ENCODE measurements around the gene HSPA1L.
A peak's percentile ranks its signal among the peaks of the same experiment; 100 is the strongest.

HSPA1L gene

GRCh38 chr6:31780507-31781243 lies 34.4 kb downstream of the HSPA1L start:
- no peak for DNase-seq (ENCODE audit: low read depth)
- H3K4me3 ChIP-seq (ENCODE audit: control insufficient read depth, low read depth, low read length), result no peak overlapping the region
- no peak for TF ChIP-seq CTCF (conservative IDR thresholded peaks at IDR 0.05; ENCODE audit: control insufficient read depth, insufficient read depth, low read depth, low read length)

GRCh38 chr6:31779908-31780307 lies 35.2 kb downstream of the HSPA1L start:
- H3K4me3 ChIP-seq (ENCODE audit: control insufficient read depth, low read depth, low read length), result no peak overlapping the region
- TF ChIP-seq CTCF (conservative IDR thresholded peaks at IDR 0.05; ENCODE audit: control insufficient read depth, insufficient read depth, low read depth, low read length), result no peak
- DNase-seq (ENCODE audit: low read depth), result no peak

GRCh38 chr6:31778999-31779885 lies 35.8 kb downstream of the HSPA1L start:
- no peak for DNase-seq (ENCODE audit: low read depth)
- TF ChIP-seq CTCF (conservative IDR thresholded peaks at IDR 0.05; ENCODE audit: control insufficient read depth, insufficient read depth, low read depth, low read length), result no peak
- H3K4me3 ChIP-seq (ENCODE audit: control insufficient read depth, low read depth, low read length), result no peak overlapping the region

GRCh38 chr6:31778193-31778592 lies 36.9 kb downstream of the HSPA1L start:
- no peak for TF ChIP-seq CTCF (conservative IDR thresholded peaks at IDR 0.05; ENCODE audit: control insufficient read depth, insufficient read depth, low read depth, low read length)
- H3K4me3 ChIP-seq (ENCODE audit: control insufficient read depth, low read depth, low read length), result no peak overlapping the region
- DNase-seq (ENCODE audit: low read depth), result no peak

- no peak for DNase-seq (ENCODE audit: low read depth)
- no peak for TF ChIP-seq CTCF (conservative IDR thresholded peaks at IDR 0.05; ENCODE audit: control insufficient read depth, insufficient read depth, low read depth, low read length)
- H3K4me3 ChIP-seq (ENCODE audit: control insufficient read depth, low read depth, low read length), result no peak overlapping the region
Measured at GRCh38 chr6:31777667-31778050, 37.4 kb downstream of the HSPA1L start.

GRCh38 chr6:31776989-31777666 lies 38.0 kb downstream of the HSPA1L start, which contains the start of gene VWA7:
TSS of gene VWA7 (minus strand) at chr6:31777328. CDS start at chr6:31776779, 549 bp downstream.
- H3K4me3 ChIP-seq (ENCODE audit: control insufficient read depth, low read depth, low read length), result no peak within 1 kb of the TSS
- TF ChIP-seq CTCF (conservative IDR thresholded peaks at IDR 0.05; ENCODE audit: control insufficient read depth, insufficient read depth, low read depth, low read length), result no peak

More at GRCh38 chr6:31776989-31777666, 38.0 kb downstream of the HSPA1L start, which contains the start of gene VWA7:
- DNase-seq (ENCODE audit: low read depth), result peak; percentile 83
